HEK293 (cell line): Measurements from ENCODE around the gene SSBP3.

ENCODE experiments used
- CTCF ChIP-seq: fragments of 450-650 bp; formaldehyde crosslinking; IDR thresholded peaks from 2 replicates; pipeline ENCODE4 v1.5.1; 2016; ENCODE audit warnings: missing biosample characterization, missing genetic modification characterization
- EGR2 ChIP-seq: fragments of 450-650 bp; formaldehyde crosslinking; IDR thresholded peaks from 2 replicates; pipeline ENCODE4 v1.5.1; 2016; ENCODE audit warnings: low read depth, missing biosample characterization, missing genetic modification characterization
- ELK4 ChIP-seq: IDR thresholded peaks from 2 replicates; pipeline ENCODE4 v1.6.1; 2011; ENCODE audit warnings: mild to moderate bottlenecking, low read depth, low read length, borderline replicate concordance
- HIC1 ChIP-seq: fragments of 450-650 bp; formaldehyde crosslinking; IDR thresholded peaks from 2 replicates; pipeline ENCODE4 v1.5.1; 2016; ENCODE audit warnings: missing biosample characterization, missing genetic modification characterization
- SP2 ChIP-seq: fragments of 450-650 bp; formaldehyde crosslinking; IDR thresholded peaks from 2 replicates; pipeline ENCODE4 v1.5.1; 2016; ENCODE audit warnings: missing biosample characterization, missing genetic modification characterization
- SP3 ChIP-seq: fragments of 450-650 bp; formaldehyde crosslinking; IDR thresholded peaks from 2 replicates; pipeline ENCODE4 v1.5.1; 2016; ENCODE audit warnings: missing biosample characterization, missing genetic modification characterization
- ZBTB1 ChIP-seq: fragments of 450-650 bp; formaldehyde crosslinking; IDR thresholded peaks from 2 replicates; pipeline ENCODE4 v1.5.1; 2016; ENCODE audit warnings: missing biosample characterization, missing genetic modification characterization
- ZBTB10 ChIP-seq: fragments of 450-650 bp; formaldehyde crosslinking; IDR thresholded peaks from 2 replicates; pipeline ENCODE4 v1.5.1; 2016; ENCODE audit warnings: missing biosample characterization, missing genetic modification characterization
- ZBTB48 ChIP-seq: fragments of 450-650 bp; formaldehyde crosslinking; IDR thresholded peaks from 2 replicates; pipeline ENCODE4 v1.5.1; 2016; ENCODE audit warnings: missing biosample characterization, missing genetic modification characterization
- ZBTB7A ChIP-seq: fragments of 450-650 bp; formaldehyde crosslinking; IDR thresholded peaks from 2 replicates; pipeline ENCODE4 v1.5.1; 2016; ENCODE audit warnings: low read depth, missing biosample characterization, missing genetic modification characterization
- ZEB2 ChIP-seq: fragments of 450-650 bp; formaldehyde crosslinking; IDR thresholded peaks from 2 replicates; pipeline ENCODE4 v1.5.1; 2016; ENCODE audit warnings: missing biosample characterization, missing genetic modification characterization
- ZFHX2 ChIP-seq: fragments of 450-650 bp; formaldehyde crosslinking; conservative IDR thresholded peaks from 2 replicates; pipeline ENCODE4 v1.5.1; 2016; ENCODE audit warnings: missing biosample characterization, missing genetic modification characterization
- ZFP37 ChIP-seq: fragments of 450-650 bp; formaldehyde crosslinking; IDR thresholded peaks from 2 replicates; pipeline ENCODE4 v1.5.1; 2016; ENCODE audit warnings: missing biosample characterization, missing genetic modification characterization
- ZIC2 ChIP-seq: fragments of 450-650 bp; formaldehyde crosslinking; IDR thresholded peaks from 2 replicates; pipeline ENCODE4 v1.5.1; 2016; ENCODE audit warnings: missing biosample characterization, missing genetic modification characterization
- ZNF2 ChIP-seq: fragments of 450-650 bp; formaldehyde crosslinking; IDR thresholded peaks from 2 replicates; pipeline ENCODE4 v1.5.1; 2016; ENCODE audit warnings: missing biosample characterization, missing genetic modification characterization
- ZNF23 ChIP-seq: fragments of 450-650 bp; formaldehyde crosslinking; IDR thresholded peaks from 2 replicates; pipeline ENCODE4 v1.5.1; 2016; ENCODE audit warnings: missing biosample characterization, missing genetic modification characterization, borderline replicate concordance
- ZNF24 ChIP-seq: fragments of 450-650 bp; formaldehyde crosslinking; IDR thresholded peaks from 2 replicates; pipeline ENCODE4 v1.5.1; 2016; ENCODE audit warnings: missing biosample characterization, missing genetic modification characterization
- ZNF280D ChIP-seq: fragments of 450-650 bp; formaldehyde crosslinking; IDR thresholded peaks from 2 replicates; pipeline ENCODE4 v1.5.1; 2016; ENCODE audit warnings: missing biosample characterization, missing genetic modification characterization
- ZNF37A ChIP-seq: fragments of 450-650 bp; IDR thresholded peaks from 2 replicates; pipeline ENCODE4 v1.5.1; 2018; ENCODE audit warnings: missing biosample characterization, missing genetic modification characterization
- ZNF404 ChIP-seq: fragments of 450-650 bp; formaldehyde crosslinking; IDR thresholded peaks from 2 replicates; pipeline ENCODE4 v1.5.1; 2017; ENCODE audit warnings: missing biosample characterization, missing genetic modification characterization
- ZNF473 ChIP-seq: fragments of 450-650 bp; formaldehyde crosslinking; IDR thresholded peaks from 2 replicates; pipeline ENCODE4 v1.5.1; 2017; ENCODE audit warnings: missing biosample characterization, missing genetic modification characterization
- ZNF660 ChIP-seq: fragments of 450-650 bp; IDR thresholded peaks from 2 replicates; pipeline ENCODE4 v1.5.1; 2018; ENCODE audit warnings: missing biosample characterization, mild to moderate bottlenecking, missing genetic modification characterization
- ZNF664 ChIP-seq: fragments of 450-650 bp; formaldehyde crosslinking; IDR thresholded peaks from 2 replicates; pipeline ENCODE4 v1.5.1; 2016; ENCODE audit warnings: missing biosample characterization, missing genetic modification characterization
- ZNF768 ChIP-seq: fragments of 450-650 bp; formaldehyde crosslinking; IDR thresholded peaks from 2 replicates; pipeline ENCODE4 v1.5.1; 2018; ENCODE audit warnings: missing biosample characterization, mild to moderate bottlenecking, missing genetic modification characterization
- ZNF791 ChIP-seq: fragments of 450-650 bp; formaldehyde crosslinking; IDR thresholded peaks from 2 replicates; pipeline ENCODE4 v1.5.1; 2016; ENCODE audit warnings: missing biosample characterization, missing genetic modification characterization
- ZNF830 ChIP-seq: fragments of 450-650 bp; IDR thresholded peaks from 2 replicates; pipeline ENCODE4 v1.5.0; 2018; ENCODE audit warnings: missing biosample characterization, missing genetic modification characterization, low read depth, mild to moderate bottlenecking, moderate library complexity
- ZXDB ChIP-seq: fragments of 450-650 bp; formaldehyde crosslinking; IDR thresholded peaks from 2 replicates; pipeline ENCODE4 v1.5.1; 2016; ENCODE audit warnings: missing biosample characterization, missing genetic modification characterization

The SSBP3 gene

GRCh38 chr1:54406339-54407153 lies at the start of gene SSBP3 (continued):
- no peak for TF ChIP-seq ELK4
- TF ChIP-seq EGR2 (tag by site-specific recombination): peak; percentile 88
- TF ChIP-seq SP2 (tag by site-specific recombination): peak; percentile 19; the same call in 1 of the 2 replicates
- 0 out of 2 replicates have a peak, but pooled peaks have one; percentile 16 for TF ChIP-seq ZNF660 (tag by site-specific recombination)
- TF ChIP-seq ZBTB48 (tag by site-specific recombination): 0 out of 2 replicates have a peak, but pooled peaks have one; percentile 24
- no peak for TF ChIP-seq ZNF791 (tag by site-specific recombination)
- TF ChIP-seq ZNF37A (tag by site-specific recombination): no peak
- TF ChIP-seq ZNF830 (tag by site-specific recombination): no peak
- TF ChIP-seq ZFP37 (tag by site-specific recombination): no peak
- no peak for TF ChIP-seq ZNF280D (tag by site-specific recombination)
- peak; percentile 95 for TF ChIP-seq ZFHX2 (tag by site-specific recombination)
- no peak for TF ChIP-seq ZNF2
- TF ChIP-seq ZBTB7A: peak; percentile 100
- TF ChIP-seq ZNF24 (tag by site-specific recombination): no peak
- no peak for TF ChIP-seq ZNF473
- no peak for TF ChIP-seq ZNF404
- TF ChIP-seq ZNF768 (tag by site-specific recombination): no peak
- TF ChIP-seq ZEB2 (tag by site-specific recombination): 0 out of 2 replicates have a peak, but pooled peaks have one; percentile 30
- TF ChIP-seq ZIC2: peak; percentile 86
- 0 out of 2 replicates have a peak, but pooled peaks have one; percentile 38 for TF ChIP-seq ZBTB1 (tag by site-specific recombination)
- TF ChIP-seq HIC1: 0 out of 2 replicates have a peak, but pooled peaks have one; percentile 27
- 0 out of 2 replicates have a peak, but pooled peaks have one; percentile 25 for TF ChIP-seq ZXDB (tag by site-specific recombination)
- TF ChIP-seq ZNF23 (tag by site-specific recombination): no peak
- no peak for TF ChIP-seq ZNF664 (tag by site-specific recombination)
- peak; percentile 61 for TF ChIP-seq SP3
- peak; percentile 99 for TF ChIP-seq ZBTB10 (tag by site-specific recombination)
- peak; percentile 86 for TF ChIP-seq CTCF (tag by site-specific recombination)
